K562 (cell line): ENCODE data around the gene VWC2L.

ENCODE experiments used
- CTCF ChIP-seq, 3 experiments: IDR thresholded peaks in 2 of 3; conservative IDR thresholded peaks in 1 of 3; 2 replicates each; pipeline ENCODE4 v1.5.1; 2011 to 2012; ENCODE audit warnings: low read length in 3 of 3, mild to moderate bottlenecking in 3 of 3, control low read depth in 2 of 3, improper control_type of control experiment in 1 of 3, inconsistent platforms in 1 of 3, low read depth in 1 of 3, mixed read lengths in 1 of 3, moderate library complexity in 1 of 3; ENCODE audit not compliant: insufficient read depth in 2 of 3
- GTF2F1 ChIP-seq: IDR thresholded peaks from 2 replicates; pipeline ENCODE4 v1.6.1; 2011; ENCODE audit warnings: low read depth, low read length, improper control_type of control experiment
- JUND ChIP-seq, 2 experiments: IDR thresholded peaks; 2 replicates in 1 of 2; 3 replicates in 1 of 2; pipeline ENCODE4 v1.6.1; 2011; ENCODE audit warnings: borderline replicate concordance in 2 of 2, low read depth in 2 of 2, low read length in 2 of 2, improper control_type of control experiment in 1 of 2, missing biosample characterization in 1 of 2, missing genetic modification characterization in 1 of 2, missing genetic modification reagents in 1 of 2
- MXI1 ChIP-seq: IDR thresholded peaks from 2 replicates; pipeline ENCODE4 v1.6.1; 2011; ENCODE audit warnings: low read depth, mild to moderate bottlenecking, improper control_type of control experiment, low read length
- RAD21 ChIP-seq, 2 experiments: fragments of 250-450 bp in 1 of 2; fragments of 450-650 bp in 1 of 2; sonication (Bioruptor Pico) in 1 of 2; formaldehyde crosslinking in 1 of 2; IDR thresholded peaks in 1 of 2; conservative IDR thresholded peaks in 1 of 2; 2 replicates each; pipeline versions ENCODE4 v1.4.0 to v1.8.0; 2020 to 2022; ENCODE audit warnings: mild to moderate bottlenecking in 2 of 2, moderate library complexity in 1 of 2
- SREBF2 ChIP-seq: sonication (generic); formaldehyde crosslinking; IDR thresholded peaks from 2 replicates; pipeline ENCODE4 v1.4.0; 2020; ENCODE audit warnings: mild to moderate bottlenecking, missing genetic modification reagents

- TF ChIP-seq SREBF2 (CRISPR knock-in tag) (no peak), MXI1 (no peak), JUND (IDR thresholded peaks at IDR 0.05; ENCODE audit: borderline replicate concordance, low read depth, low read length) (no peak), JUND (tag; IDR thresholded peaks at IDR 0.05; ENCODE audit: borderline replicate concordance, low read depth, low read length) (no peak), CTCF (IDR thresholded peaks at IDR 0.05 in 2 of 3, conservative IDR thresholded peaks at IDR 0.05 in 1 of 3; ENCODE audit: insufficient read depth in 2 of 3, low read depth in 1 of 3, low read length in 3 of 3) (no peak), GTF2F1 (no peak), RAD21 (CRISPR knock-in tag; conservative IDR thresholded peaks at IDR 0.05 in 1 of 2, IDR thresholded peaks at IDR 0.05 in 1 of 2) (no peak)
Observed at GRCh38 chr2:214489702-214490101, 78.8 kb downstream of the VWC2L start.
